ENCODE measurements around the gene KRCC1. TPM values are rescaled to one million over a fixed set of nuclear protein-coding genes. Genes with fewer than 3 reads are reported as not detected.

Gene KRCC1
- total RNA-seq, 1 donor = 24.2 TPM

- TF ChIP-seq CTCF (IDR thresholded peaks at IDR 0.05; ENCODE audit: extremely low read depth, low read depth, low read length) = no peak
- H4K20me1 ChIP-seq (ENCODE audit: insufficient read depth, low read length) = no peaks in the 10 kb centered on the region
- H3K27ac ChIP-seq (ENCODE audit: low read depth, low read length) = no peak within 1 kb of the TSS
- no peak within 1 kb of the TSS for H3K4me3 ChIP-seq (ENCODE audit: insufficient read depth, low read length)
- no peaks in the 10 kb centered on the region for H3K4me1 ChIP-seq (ENCODE audit: insufficient read depth, low read length)
- no peak within 1 kb of the TSS for H3K4me2 ChIP-seq (ENCODE audit: insufficient read depth, low read length)
- DNase-seq (ENCODE audit: insufficient read length, low spot score, missing footprints) = no peak
- H2AFZ ChIP-seq (ENCODE audit: low read length) = no peak within 1 kb of the TSS
- H3K9me3 ChIP-seq (ENCODE audit: low read depth, low read length) = no peaks in the 10 kb centered on the region
- H3K36me3 ChIP-seq (ENCODE audit: insufficient read depth, low read length) = no peaks in the 10 kb centered on the region
- H3K79me2 ChIP-seq (ENCODE audit: insufficient read depth, low read length) = no peaks in the 10 kb centered on the region
- no peaks in the 10 kb centered on the region for H3K27me3 ChIP-seq (ENCODE audit: insufficient read depth, low read length)
Measured at GRCh38 chr2:88067598-88067997, 12.0 kb upstream of the KRCC1 start, which contains the start of gene SMYD1. Gene SMYD1, plus strand, starts transcription at chr2:88067825. Its CDS starts 40 bp downstream, at chr2:88067865.

GRCh38 chr2:88067189-88067588 is 11.6 kb upstream of the KRCC1 start:
- no peaks in the 10 kb centered on the region for H4K20me1 ChIP-seq (ENCODE audit: insufficient read depth, low read length)
- no peak overlapping the region for H3K27ac ChIP-seq (ENCODE audit: low read depth, low read length)
- no peak overlapping the region for H2AFZ ChIP-seq (ENCODE audit: low read length)
- DNase-seq (ENCODE audit: insufficient read length, low spot score, missing footprints) = no peak
- H3K36me3 ChIP-seq (ENCODE audit: insufficient read depth, low read length) = no peaks in the 10 kb centered on the region
- no peaks in the 10 kb centered on the region for H3K79me2 ChIP-seq (ENCODE audit: insufficient read depth, low read length)
- no peaks in the 10 kb centered on the region for H3K4me1 ChIP-seq (ENCODE audit: insufficient read depth, low read length)
- H3K4me2 ChIP-seq (ENCODE audit: insufficient read depth, low read length) = no peak overlapping the region
- H3K9me3 ChIP-seq (ENCODE audit: low read depth, low read length) = no peaks in the 10 kb centered on the region
- H3K4me3 ChIP-seq (ENCODE audit: insufficient read depth, low read length) = no peak overlapping the region
- TF ChIP-seq CTCF (IDR thresholded peaks at IDR 0.05; ENCODE audit: extremely low read depth, low read depth, low read length) = no peak
- H3K27me3 ChIP-seq (ENCODE audit: insufficient read depth, low read length) = no peaks in the 10 kb centered on the region

- DNase-seq (ENCODE audit: insufficient read length, low spot score, missing footprints) = peak; percentile 63
- Histone ChIP-seq H3K4me1 (ENCODE audit: insufficient read depth, low read length) (no peaks in the 10 kb centered on the region), H3K27me3 (ENCODE audit: insufficient read depth, low read length) (no peaks in the 10 kb centered on the region), H3K4me3 (ENCODE audit: insufficient read depth, low read length) (no peak overlapping the region), H3K4me2 (ENCODE audit: insufficient read depth, low read length) (no peak overlapping the region), H3K36me3 (ENCODE audit: insufficient read depth, low read length) (no peaks in the 10 kb centered on the region), H3K27ac (ENCODE audit: low read depth, low read length) (no peak overlapping the region), H3K79me2 (ENCODE audit: insufficient read depth, low read length) (no peaks in the 10 kb centered on the region), H2AFZ (ENCODE audit: low read length) (no peak overlapping the region), H4K20me1 (ENCODE audit: insufficient read depth, low read length) (no peaks in the 10 kb centered on the region), H3K9me3 (ENCODE audit: low read depth, low read length) (no peaks in the 10 kb centered on the region)
- no peak for TF ChIP-seq CTCF (IDR thresholded peaks at IDR 0.05; ENCODE audit: extremely low read depth, low read depth, low read length)
Measured at GRCh38 chr2:88066543-88066942, 11.0 kb upstream of the KRCC1 start.

- H3K4me3 ChIP-seq (ENCODE audit: insufficient read depth, low read length) = no peak overlapping the region
- H3K27me3 ChIP-seq (ENCODE audit: insufficient read depth, low read length) = no peaks in the 10 kb centered on the region
- no peaks in the 10 kb centered on the region for H3K36me3 ChIP-seq (ENCODE audit: insufficient read depth, low read length)
- H4K20me1 ChIP-seq (ENCODE audit: insufficient read depth, low read length) = no peaks in the 10 kb centered on the region
- H3K9me3 ChIP-seq (ENCODE audit: low read depth, low read length) = no peaks in the 10 kb centered on the region
- no peaks in the 10 kb centered on the region for H3K79me2 ChIP-seq (ENCODE audit: insufficient read depth, low read length)
- H3K27ac ChIP-seq (ENCODE audit: low read depth, low read length) = no peak overlapping the region
- no peak for DNase-seq (ENCODE audit: insufficient read length, low spot score, missing footprints)
- no peaks in the 10 kb centered on the region for H3K4me1 ChIP-seq (ENCODE audit: insufficient read depth, low read length)
- TF ChIP-seq CTCF (IDR thresholded peaks at IDR 0.05; ENCODE audit: extremely low read depth, low read depth, low read length) = no peak
- no peak overlapping the region for H3K4me2 ChIP-seq (ENCODE audit: insufficient read depth, low read length)
- H2AFZ ChIP-seq (ENCODE audit: low read length) = no peak overlapping the region
Measured at GRCh38 chr2:88061295-88061694, 5.7 kb upstream of the KRCC1 start.
